Right atrium auricular region (tissue), 2 donors: ENCODE measurements around the gene NEBL. TPM values are rescaled to one million over a fixed set of nuclear protein-coding genes. Genes with fewer than 3 reads are reported as not detected.

Experiments
- DNase-seq: peaks from one replicate; pipeline ENCODE4 v3.0.0-alpha.2; 2019; ENCODE audit warnings: low spot score
- H3K27ac ChIP-seq, 2 donors: fragments of 200-600 bp; sonication (generic); 1 replicate in 1 of 2; 2 replicates in 1 of 2; pipeline ENCODE4 v1.5.1; 2016 to 2019
- H3K27me3 ChIP-seq, 2 donors: fragments of 200-600 bp; sonication (generic); one replicate each; pipeline versions ENCODE4 v1.5.1 to v1.6.0; 2017 to 2019
- H3K36me3 ChIP-seq: fragments of 200-600 bp; sonication (generic); one replicate; pipeline ENCODE4 v1.5.1; 2016
- H3K4me1 ChIP-seq, 2 donors: fragments of 200-600 bp; sonication (generic); one replicate each; pipeline versions ENCODE4 v1.5.1 to v1.6.0; 2017 to 2019
- H3K4me3 ChIP-seq, 2 donors: fragments of 200-600 bp; sonication (generic); 1 replicate in 1 of 2; 2 replicates in 1 of 2; pipeline ENCODE4 v1.5.1; 2017 to 2019; ENCODE audit warnings: mild to moderate bottlenecking in 1 of 2, moderate library complexity in 1 of 2
- H3K9me3 ChIP-seq, 2 donors: fragments of 200-600 bp; sonication (generic); one replicate each; pipeline ENCODE4 v1.5.1; 2019
- total RNA-seq, 2 donors: library from RNA; depleted of rRNA; stranded (reverse); fragments of >200 nt; gene quantifications; one replicate each; pipeline ENCODE4 v1.1.0, GENCODE V29; 2016
- TF ChIP-seq, protein P1 (sequence below), 2 donors: fragments of 200-600 bp; sonication (generic); IDR thresholded peaks; one replicate each; pipeline ENCODE4 v1.5.1; 2019; ENCODE audit warnings: antibody characterized with exemption in 2 of 2

The NEBL gene
- total RNA-seq, 2 donors from 2014 or later, result 304 to 550 TPM

DNA sequence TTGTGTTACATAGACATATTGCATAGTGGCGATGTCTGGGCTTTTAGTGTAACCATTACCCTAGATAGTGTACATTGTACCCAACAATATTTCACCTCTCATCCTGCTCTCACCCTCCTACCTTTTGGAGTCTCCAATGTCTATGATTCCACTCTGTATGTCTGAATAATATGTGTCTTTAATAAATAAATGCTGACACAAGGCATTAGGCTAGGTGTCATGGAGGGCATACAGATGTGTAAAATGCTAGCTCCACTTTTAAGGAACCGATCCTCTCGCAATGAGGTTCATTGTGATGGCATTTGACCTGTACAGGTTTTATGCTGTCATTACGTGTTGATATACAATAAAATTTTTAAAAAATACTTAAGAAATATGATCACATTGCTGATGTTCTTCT is 74.3 kb downstream of the NEBL start:
- DNase-seq, result no peak
- Histone ChIP-seq H3K27me3 (no peaks in the 10 kb centered on the region), H3K9me3 (no peaks in the 10 kb centered on the region), H3K36me3 (peaks cover 95% of the 10 kb centered on the region), H3K4me3 (no peak overlapping the region), H3K27ac (no peak overlapping the region), H3K4me1 (no peaks in the 10 kb centered on the region)
- TF ChIP-seq, protein P1, sequence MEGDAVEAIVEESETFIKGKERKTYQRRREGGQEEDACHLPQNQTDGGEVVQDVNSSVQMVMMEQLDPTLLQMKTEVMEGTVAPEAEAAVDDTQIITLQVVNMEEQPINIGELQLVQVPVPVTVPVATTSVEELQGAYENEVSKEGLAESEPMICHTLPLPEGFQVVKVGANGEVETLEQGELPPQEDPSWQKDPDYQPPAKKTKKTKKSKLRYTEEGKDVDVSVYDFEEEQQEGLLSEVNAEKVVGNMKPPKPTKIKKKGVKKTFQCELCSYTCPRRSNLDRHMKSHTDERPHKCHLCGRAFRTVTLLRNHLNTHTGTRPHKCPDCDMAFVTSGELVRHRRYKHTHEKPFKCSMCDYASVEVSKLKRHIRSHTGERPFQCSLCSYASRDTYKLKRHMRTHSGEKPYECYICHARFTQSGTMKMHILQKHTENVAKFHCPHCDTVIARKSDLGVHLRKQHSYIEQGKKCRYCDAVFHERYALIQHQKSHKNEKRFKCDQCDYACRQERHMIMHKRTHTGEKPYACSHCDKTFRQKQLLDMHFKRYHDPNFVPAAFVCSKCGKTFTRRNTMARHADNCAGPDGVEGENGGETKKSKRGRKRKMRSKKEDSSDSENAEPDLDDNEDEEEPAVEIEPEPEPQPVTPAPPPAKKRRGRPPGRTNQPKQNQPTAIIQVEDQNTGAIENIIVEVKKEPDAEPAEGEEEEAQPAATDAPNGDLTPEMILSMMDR (IDR thresholded peaks at IDR 0.05), result no peak

DNA sequence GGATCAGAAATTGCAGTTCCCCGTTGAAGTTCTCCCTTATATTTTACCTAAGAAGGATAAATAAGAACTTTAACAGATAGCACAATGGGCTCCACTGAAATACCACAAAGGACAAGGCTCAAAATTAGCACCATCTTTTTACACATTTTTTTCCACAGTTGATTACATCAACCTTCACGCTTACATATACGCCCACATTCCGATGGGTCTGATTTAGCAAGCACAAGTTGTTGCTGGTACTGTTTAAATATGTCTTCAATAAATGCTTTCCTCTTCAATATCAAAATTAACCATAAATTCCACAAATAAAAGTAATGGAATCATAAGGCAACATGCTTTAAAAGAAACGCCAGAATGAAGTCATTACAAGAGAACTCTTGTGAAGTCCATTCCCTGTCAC is 79.5 kb downstream of the NEBL start:
- Histone ChIP-seq H3K9me3 (no peaks in the 10 kb centered on the region), H3K27ac (no peak overlapping the region), H3K27me3 (no peaks in the 10 kb centered on the region), H3K4me3 (no peak overlapping the region), H3K4me1 (no peaks in the 10 kb centered on the region), H3K36me3 (peaks cover 79% of the 10 kb centered on the region)
- no peak for DNase-seq
- TF ChIP-seq, protein P1 (IDR thresholded peaks at IDR 0.05), result no peak

DNA sequence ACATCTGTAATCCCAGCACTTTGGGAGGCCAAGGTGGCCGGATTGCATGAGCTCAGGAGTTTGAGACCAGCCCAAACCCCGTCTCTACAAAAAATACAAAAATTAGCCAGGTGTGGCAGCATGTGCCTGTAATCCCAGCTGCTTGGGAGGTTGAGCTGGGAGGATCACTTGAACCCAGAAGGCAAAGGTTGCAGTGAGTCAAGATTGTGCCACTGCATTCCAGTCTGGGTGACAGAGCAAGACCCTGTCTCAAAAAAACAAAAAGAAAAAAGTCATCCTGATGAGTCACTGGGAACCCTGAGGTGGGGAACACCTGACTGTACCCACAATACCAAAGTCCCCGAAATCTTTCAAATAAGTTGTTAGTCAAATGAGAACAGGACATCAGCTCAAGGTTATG is 80.0 kb downstream of the NEBL start:
- H3K36me3 ChIP-seq, result peaks cover 73% of the 10 kb centered on the region
- TF ChIP-seq, protein P1 (IDR thresholded peaks at IDR 0.05), result no peak
- no peaks in the 10 kb centered on the region for H3K9me3 ChIP-seq
- H3K4me1 ChIP-seq, result no peaks in the 10 kb centered on the region
- H3K27ac ChIP-seq, result no peak overlapping the region
- no peak overlapping the region for H3K4me3 ChIP-seq
- no peaks in the 10 kb centered on the region for H3K27me3 ChIP-seq
- DNase-seq, result no peak

GRCh38 chr10:20814116-20814515 is 83.0 kb downstream of the NEBL start:
- Histone ChIP-seq H3K27ac (no peak overlapping the region), H3K4me1 (no peaks in the 10 kb centered on the region), H3K36me3 (peaks cover 50% of the 10 kb centered on the region), H3K9me3 (no peaks in the 10 kb centered on the region), H3K27me3 (no peaks in the 10 kb centered on the region), H3K4me3 (no peak overlapping the region)
- DNase-seq, result no peak
- TF ChIP-seq, protein P1 (IDR thresholded peaks at IDR 0.05), result no peak

DNA sequence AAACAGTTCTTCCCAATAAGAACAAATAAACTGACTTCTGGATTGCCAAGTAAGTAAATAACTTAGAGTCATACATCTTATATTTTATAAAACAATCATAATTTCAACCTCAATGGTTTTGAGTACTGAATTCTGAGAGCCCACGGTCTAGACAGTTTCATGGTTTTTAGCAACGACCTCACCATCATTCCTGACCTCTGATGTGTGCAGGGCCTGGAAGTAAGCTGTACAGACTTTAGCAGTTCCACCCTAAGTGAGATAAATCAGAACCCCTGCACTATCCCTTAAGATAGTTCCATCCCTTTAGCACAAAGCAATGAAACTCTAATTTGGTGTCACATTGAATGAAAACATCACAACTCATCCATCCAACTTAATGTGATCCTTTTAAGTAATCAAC is 86.0 kb downstream of the NEBL start:
- H3K4me3 ChIP-seq, result no peak overlapping the region
- no peaks in the 10 kb centered on the region for H3K9me3 ChIP-seq
- H3K27ac ChIP-seq, result no peak overlapping the region
- no peak for DNase-seq
- no peaks in the 10 kb centered on the region for H3K4me1 ChIP-seq
- H3K27me3 ChIP-seq, result no peaks in the 10 kb centered on the region
- TF ChIP-seq, protein P1 (IDR thresholded peaks at IDR 0.05), result no peak
- peaks cover 42% of the 10 kb centered on the region for H3K36me3 ChIP-seq

- H3K36me3 ChIP-seq, result peaks cover 36% of the 10 kb centered on the region
- no peak for DNase-seq
Measured at GRCh38 chr10:20809631-20810030, 87.5 kb downstream of the NEBL start.

More at GRCh38 chr10:20809631-20810030, 87.5 kb downstream of the NEBL start:
- TF ChIP-seq, protein P1 (IDR thresholded peaks at IDR 0.05), result no peak
- H3K27ac ChIP-seq, result no peak overlapping the region
- H3K9me3 ChIP-seq, result no peaks in the 10 kb centered on the region
- no peak overlapping the region for H3K4me3 ChIP-seq
- H3K4me1 ChIP-seq, result no peaks in the 10 kb centered on the region
- H3K27me3 ChIP-seq, result no peaks in the 10 kb centered on the region
